Measurements from ENCODE around the gene VAV3. TPM values are rescaled to one million over a fixed set of nuclear protein-coding genes. Genes with fewer than 3 reads are reported as not detected.

The VAV3 gene
- total and polyA plus RNA-seq, 2 of the 8 experiments (the other 6 are each of a cell fraction or from before 2014, with no cell fraction given), result 2.9 to 7.9 TPM

DNA sequence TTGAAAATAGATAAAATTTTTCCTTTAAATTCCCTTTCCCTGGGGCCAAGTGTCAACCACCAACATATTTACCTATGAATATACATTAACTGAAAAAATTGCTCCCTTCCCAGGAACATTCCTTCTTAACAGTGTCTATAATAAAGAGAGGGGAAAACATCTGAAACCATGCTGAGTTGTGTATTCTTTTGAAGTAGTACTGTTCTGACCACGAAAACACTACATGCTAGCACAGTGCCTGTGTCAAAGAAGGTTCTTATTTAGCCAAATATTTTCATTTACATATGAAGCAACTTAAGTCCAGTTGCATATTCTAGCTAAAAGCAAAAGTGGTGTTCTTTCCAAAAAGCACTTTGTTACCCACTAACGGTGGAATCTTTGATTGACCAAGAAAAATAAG, 311.2 kb downstream of the VAV3 start:
- Histone ChIP-seq H3K4me2 (ENCODE audit: insufficient read depth in 1 of 2, low read depth in 2 of 2, low read length in 2 of 2) (no peak overlapping the region), H2BK120ac (replicated peaks; ENCODE audit: low read depth, low read length) (no peak overlapping the region), H3K14ac (ENCODE audit: insufficient read length) (no peak overlapping the region), H3K79me2 (ENCODE audit: control insufficient read depth in 1 of 2, insufficient read depth in 2 of 2, low read length in 2 of 2) (no peaks in the 10 kb centered on the region), H2BK12ac (ENCODE audit: low read depth, low read length) (no peak overlapping the region), H3K9ac (replicated peaks in 1 of 4; ENCODE audit: extremely low read depth in 1 of 4, low read depth in 3 of 4, low read length in 3 of 4) (no peak overlapping the region), H3K4me1 (replicated peaks in 1 of 4; ENCODE audit: control insufficient read depth in 3 of 4, insufficient read depth in 4 of 4, low read length in 3 of 4) (no peaks in the 10 kb centered on the region), H3K27me3 (replicated peaks in 1 of 4; ENCODE audit: control insufficient read depth in 3 of 4, extremely low read depth in 1 of 4, insufficient read depth in 3 of 4, low read length in 3 of 4) (no peaks in the 10 kb centered on the region), H3K36me3 (ENCODE audit: control insufficient read depth in 2 of 4, insufficient read depth in 4 of 4, low read length in 3 of 4) (no peaks in the 10 kb centered on the region), H3K23me2 (ENCODE audit: low read depth, low read length) (no peaks in the 10 kb centered on the region), H3K18ac (ENCODE audit: extremely low read depth, low read length) (no peak overlapping the region), H2AFZ (ENCODE audit: low read length) (no peak overlapping the region), H2AK5ac (ENCODE audit: low read depth, low read length) (no peak overlapping the region), H2BK5ac (ENCODE audit: low read depth, low read length) (no peak overlapping the region), H4K8ac (ENCODE audit: extremely low read depth, insufficient read depth, low read length) (no peak overlapping the region), H3K56ac (replicated peaks; ENCODE audit: insufficient read length, low read depth, low read length) (no peak overlapping the region), H4K20me1 (replicated peaks in 1 of 2; ENCODE audit: control insufficient read depth in 1 of 2, insufficient read depth in 2 of 2, low read length in 2 of 2) (no peaks in the 10 kb centered on the region), H2BK20ac (ENCODE audit: low read length) (no peak overlapping the region), H3K4me3 (ENCODE audit: extremely low read depth in 1 of 4, insufficient read depth in 2 of 4, low read depth in 3 of 4, low read length in 4 of 4) (no peak overlapping the region), H3K79me1 (ENCODE audit: low read depth, low read length) (no peaks in the 10 kb centered on the region), H4K91ac (replicated peaks; ENCODE audit: insufficient read length, low read length) (no peak overlapping the region), H3K27ac (ENCODE audit: low read depth, low read length) (no peak overlapping the region), H3K9me3 (ENCODE audit: insufficient read depth in 2 of 2, low read depth in 1 of 2, low read length in 1 of 2) (no peaks in the 10 kb centered on the region), H2BK15ac (ENCODE audit: low read length) (no peak overlapping the region), H4K5ac (ENCODE audit: insufficient read length, low read depth, low read length) (no peak overlapping the region), H3K4ac (replicated peaks; ENCODE audit: insufficient read length, low read depth, low read length) (no peak overlapping the region), H3K23ac (ENCODE audit: insufficient read length) (no peak overlapping the region)
- TF ChIP-seq TAF1 (IDR thresholded peaks at IDR 0.05; ENCODE audit: low read depth, low read length) (no peak), GTF2F1 (IDR thresholded peaks at IDR 0.05; ENCODE audit: borderline replicate concordance, low read depth, low read length) (no peak), SP2 (IDR thresholded peaks at IDR 0.05; ENCODE audit: low read length) (no peak), EGR1 (IDR thresholded peaks at IDR 0.05; ENCODE audit: borderline replicate concordance, low read depth, low read length) (no peak)
- no peak for DNase-seq (ENCODE audit: low read depth in 1 of 2, low spot score in 2 of 2)
- POLR2A ChIA-PET (ENCODE audit: partially characterized antibody), result no interaction called here
- CTCF ChIA-PET (ENCODE audit: partially characterized antibody), result no interaction called here
- no peak for FAIRE-seq
- 81% methylated on average over 2 of the region's 2 CpGs; no CpG with 5 or more reads in 1 of the 2 experiments for WGBS, 2 experiments (ENCODE audit: extremely low coverage in 1 of 2, insufficient coverage in 1 of 2, insufficient read length in 1 of 2, insufficient replicate concordance in 2 of 2, low coverage in 1 of 2, low lambda C conversion rate in 2 of 2, missing lambda C conversion rate in 1 of 2)
